ENCODE measurements around the gene MATN4. TPM values are rescaled to one million over a fixed set of nuclear protein-coding genes. Genes with fewer than 3 reads are reported as not detected.
A peak's percentile ranks its signal among the peaks of the same experiment; 100 is the strongest.

The MATN4 gene
- total and polyA plus RNA-seq, 2 of the 13 experiments (the other 11 are each of a cell fraction or from before 2014, with no cell fraction given), result not detected

- no TSS peak for BruUV-seq (replicated peaks)
- Histone ChIP-seq H3K4me2 (ENCODE audit: low read depth, low read length) (no peak overlapping the region), H4K20me1 (ENCODE audit: insufficient read depth, low read length) (no peaks in the 10 kb centered on the region), H3K4me3 (replicated peaks in 1 of 3; ENCODE audit: insufficient read depth in 1 of 3, low read depth in 2 of 3, low read length in 3 of 3) (no peak overlapping the region), H3K27me3 (ENCODE audit: control insufficient read depth in 1 of 2, insufficient read depth in 2 of 2, low read length in 2 of 2) (peaks cover 0 to 21% of the 10 kb centered on the region in 2 experiments; a peak in 4 of 5 replicates), H3K79me2 (ENCODE audit: insufficient read depth, low read length) (no peaks in the 10 kb centered on the region), H3K36me3 (replicated peaks in 1 of 2; ENCODE audit: control insufficient read depth in 1 of 2, insufficient read depth in 2 of 2, low read length in 2 of 2) (no peaks in the 10 kb centered on the region), H3K9me3 (ENCODE audit: low read length) (no peaks in the 10 kb centered on the region), H2AFZ (ENCODE audit: low read length) (no peak overlapping the region), H3K27ac (ENCODE audit: extremely low read length, insufficient read depth, low read length) (no peak overlapping the region), H3K9ac (ENCODE audit: insufficient read depth, low read depth, low read length) (no peak overlapping the region), H3K4me1 (ENCODE audit: insufficient read depth, low read length) (0 out of 2 replicates have a peak, but pooled peaks cover 10% of the 10 kb centered on the region)
- ChIA-PET POLR2A (no interaction called here), CTCF (ENCODE audit: low intra/inter-chr PET ratio, low total read pairs) (no interaction called here)
- ATAC-seq (no peak), FAIRE-seq (no peak), DNase-seq (ENCODE audit: low spot score) (no peak)
- peak; percentile 74; the same call in 1 of the 2 replicates for TF ChIP-seq DNMT1 (CRISPR knock-in tag; IDR thresholded peaks at IDR 0.05)
- no peak for TF ChIP-seq PCBP2 (optimal IDR thresholded peaks at IDR 0.05; ENCODE audit: low read depth, low read length, poor library complexity, severe bottlenecking)
- TF ChIP-seq ZNF513 (CRISPR knock-in tag; conservative IDR thresholded peaks at IDR 0.05), result no peak
- TF ChIP-seq MNT (IDR thresholded peaks at IDR 0.05), result peak; percentile 56
- TF ChIP-seq ZNF724P (CRISPR knock-in tag; IDR thresholded peaks at IDR 0.05; ENCODE audit: borderline replicate concordance), result no peak
- TF ChIP-seq, protein P1, sequence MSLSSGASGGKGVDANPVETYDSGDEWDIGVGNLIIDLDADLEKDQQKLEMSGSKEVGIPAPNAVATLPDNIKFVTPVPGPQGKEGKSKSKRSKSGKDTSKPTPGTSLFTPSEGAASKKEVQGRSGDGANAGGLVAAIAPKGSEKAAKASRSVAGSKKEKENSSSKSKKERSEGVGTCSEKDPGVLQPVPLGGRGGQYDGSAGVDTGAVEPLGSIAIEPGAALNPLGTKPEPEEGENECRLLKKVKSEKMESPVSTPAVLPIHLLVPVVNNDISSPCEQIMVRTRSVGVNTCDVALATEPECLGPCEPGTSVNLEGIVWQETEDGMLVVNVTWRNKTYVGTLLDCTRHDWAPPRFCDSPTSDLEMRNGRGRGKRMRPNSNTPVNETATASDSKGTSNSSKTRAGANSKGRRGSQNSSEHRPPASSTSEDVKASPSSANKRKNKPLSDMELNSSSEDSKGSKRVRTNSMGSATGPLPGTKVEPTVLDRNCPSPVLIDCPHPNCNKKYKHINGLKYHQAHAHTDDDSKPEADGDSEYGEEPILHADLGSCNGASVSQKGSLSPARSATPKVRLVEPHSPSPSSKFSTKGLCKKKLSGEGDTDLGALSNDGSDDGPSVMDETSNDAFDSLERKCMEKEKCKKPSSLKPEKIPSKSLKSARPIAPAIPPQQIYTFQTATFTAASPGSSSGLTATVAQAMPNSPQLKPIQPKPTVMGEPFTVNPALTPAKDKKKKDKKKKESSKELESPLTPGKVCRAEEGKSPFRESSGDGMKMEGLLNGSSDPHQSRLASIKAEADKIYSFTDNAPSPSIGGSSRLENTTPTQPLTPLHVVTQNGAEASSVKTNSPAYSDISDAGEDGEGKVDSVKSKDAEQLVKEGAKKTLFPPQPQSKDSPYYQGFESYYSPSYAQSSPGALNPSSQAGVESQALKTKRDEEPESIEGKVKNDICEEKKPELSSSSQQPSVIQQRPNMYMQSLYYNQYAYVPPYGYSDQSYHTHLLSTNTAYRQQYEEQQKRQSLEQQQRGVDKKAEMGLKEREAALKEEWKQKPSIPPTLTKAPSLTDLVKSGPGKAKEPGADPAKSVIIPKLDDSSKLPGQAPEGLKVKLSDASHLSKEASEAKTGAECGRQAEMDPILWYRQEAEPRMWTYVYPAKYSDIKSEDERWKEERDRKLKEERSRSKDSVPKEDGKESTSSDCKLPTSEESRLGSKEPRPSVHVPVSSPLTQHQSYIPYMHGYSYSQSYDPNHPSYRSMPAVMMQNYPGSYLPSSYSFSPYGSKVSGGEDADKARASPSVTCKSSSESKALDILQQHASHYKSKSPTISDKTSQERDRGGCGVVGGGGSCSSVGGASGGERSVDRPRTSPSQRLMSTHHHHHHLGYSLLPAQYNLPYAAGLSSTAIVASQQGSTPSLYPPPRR (CRISPR knock-in tag; IDR thresholded peaks at IDR 0.05; ENCODE audit: borderline replicate concordance), result no peak
- TF ChIP-seq ZNF7 (CRISPR knock-in tag; IDR thresholded peaks at IDR 0.05), result no peak
- TF ChIP-seq SAP130 (CRISPR knock-in tag; IDR thresholded peaks at IDR 0.05; ENCODE audit: low read depth), result no peak
- no peak for TF ChIP-seq ZC3H4 (CRISPR knock-in tag; IDR thresholded peaks at IDR 0.05; ENCODE audit: borderline replicate concordance)
- TF ChIP-seq, protein P2, sequence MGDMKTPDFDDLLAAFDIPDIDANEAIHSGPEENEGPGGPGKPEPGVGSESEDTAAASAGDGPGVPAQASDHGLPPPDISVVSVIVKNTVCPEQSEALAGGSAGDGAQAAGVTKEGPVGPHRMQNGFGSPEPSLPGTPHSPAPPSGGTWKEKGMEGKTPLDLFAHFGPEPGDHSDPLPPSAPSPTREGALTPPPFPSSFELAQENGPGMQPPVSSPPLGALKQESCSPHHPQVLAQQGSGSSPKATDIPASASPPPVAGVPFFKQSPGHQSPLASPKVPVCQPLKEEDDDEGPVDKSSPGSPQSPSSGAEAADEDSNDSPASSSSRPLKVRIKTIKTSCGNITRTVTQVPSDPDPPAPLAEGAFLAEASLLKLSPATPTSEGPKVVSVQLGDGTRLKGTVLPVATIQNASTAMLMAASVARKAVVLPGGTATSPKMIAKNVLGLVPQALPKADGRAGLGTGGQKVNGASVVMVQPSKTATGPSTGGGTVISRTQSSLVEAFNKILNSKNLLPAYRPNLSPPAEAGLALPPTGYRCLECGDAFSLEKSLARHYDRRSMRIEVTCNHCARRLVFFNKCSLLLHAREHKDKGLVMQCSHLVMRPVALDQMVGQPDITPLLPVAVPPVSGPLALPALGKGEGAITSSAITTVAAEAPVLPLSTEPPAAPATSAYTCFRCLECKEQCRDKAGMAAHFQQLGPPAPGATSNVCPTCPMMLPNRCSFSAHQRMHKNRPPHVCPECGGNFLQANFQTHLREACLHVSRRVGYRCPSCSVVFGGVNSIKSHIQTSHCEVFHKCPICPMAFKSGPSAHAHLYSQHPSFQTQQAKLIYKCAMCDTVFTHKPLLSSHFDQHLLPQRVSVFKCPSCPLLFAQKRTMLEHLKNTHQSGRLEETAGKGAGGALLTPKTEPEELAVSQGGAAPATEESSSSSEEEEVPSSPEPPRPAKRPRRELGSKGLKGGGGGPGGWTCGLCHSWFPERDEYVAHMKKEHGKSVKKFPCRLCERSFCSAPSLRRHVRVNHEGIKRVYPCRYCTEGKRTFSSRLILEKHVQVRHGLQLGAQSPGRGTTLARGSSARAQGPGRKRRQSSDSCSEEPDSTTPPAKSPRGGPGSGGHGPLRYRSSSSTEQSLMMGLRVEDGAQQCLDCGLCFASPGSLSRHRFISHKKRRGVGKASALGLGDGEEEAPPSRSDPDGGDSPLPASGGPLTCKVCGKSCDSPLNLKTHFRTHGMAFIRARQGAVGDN (CRISPR knock-in tag; IDR thresholded peaks at IDR 0.05), result 0 out of 2 replicates have a peak, but pooled peaks have one; percentile 20
- WGBS (ENCODE audit: low lambda C conversion rate), result 65% methylated on average over 48 of the region's 52 CpGs
- in situ Hi-C loops (cut with HindIII; ENCODE audit: extremely low pct_ligation_motif_present, low pct_unique_long_range_greater_than_20kb), result loop anchor here (10.0 kb wide), 1 partner anchor 283 kb away; no protein-coding TSS in a partner anchor
- intact Hi-C loops (cut with micrococcal nuclease; ENCODE audit: unreplicated experiment), result no loop called here
Observed at GRCh38 chr20:45297786-45298497, 10.2 kb downstream of the MATN4 start.
